Dendritic cell treated with granulocyte-macrophage colony-stimulating factor and Interleukin-4, amounts not matched to agents 40 ng/mL and 50 ng/mL, for 4 days (primary cell): ENCODE results near the gene OGFOD3.

Experiments
- H3K27ac Mint-ChIP-seq: one replicate; pipeline ENCODE4 v1.8.0; 2022; ENCODE audit warnings: mild to moderate bottlenecking, mixed read lengths
- H3K27me3 Mint-ChIP-seq: one replicate; pipeline ENCODE4 v1.8.0; 2022; ENCODE audit warnings: mild to moderate bottlenecking, mixed read lengths
- H3K36me3 Mint-ChIP-seq: one replicate; pipeline ENCODE4 v1.8.0; 2022; ENCODE audit warnings: low read depth, mixed read lengths
- H3K4me1 Mint-ChIP-seq: one replicate; pipeline ENCODE4 v1.8.0; 2022; ENCODE audit warnings: low read depth, mixed read lengths
- H3K4me3 Mint-ChIP-seq: one replicate; pipeline ENCODE4 v1.8.0; 2022; ENCODE audit warnings: mild to moderate bottlenecking, moderate library complexity, mixed read lengths
- H3K9me3 Mint-ChIP-seq: one replicate; pipeline ENCODE4 v1.8.0; 2022; ENCODE audit warnings: mixed read lengths
- intact Hi-C: fragments of 100-400 bp; cut with micrococcal nuclease; formaldehyde crosslinking; loops from one replicate; pipeline ENCODE4 v1.15.0; 2022

The OGFOD3 gene

DNA sequence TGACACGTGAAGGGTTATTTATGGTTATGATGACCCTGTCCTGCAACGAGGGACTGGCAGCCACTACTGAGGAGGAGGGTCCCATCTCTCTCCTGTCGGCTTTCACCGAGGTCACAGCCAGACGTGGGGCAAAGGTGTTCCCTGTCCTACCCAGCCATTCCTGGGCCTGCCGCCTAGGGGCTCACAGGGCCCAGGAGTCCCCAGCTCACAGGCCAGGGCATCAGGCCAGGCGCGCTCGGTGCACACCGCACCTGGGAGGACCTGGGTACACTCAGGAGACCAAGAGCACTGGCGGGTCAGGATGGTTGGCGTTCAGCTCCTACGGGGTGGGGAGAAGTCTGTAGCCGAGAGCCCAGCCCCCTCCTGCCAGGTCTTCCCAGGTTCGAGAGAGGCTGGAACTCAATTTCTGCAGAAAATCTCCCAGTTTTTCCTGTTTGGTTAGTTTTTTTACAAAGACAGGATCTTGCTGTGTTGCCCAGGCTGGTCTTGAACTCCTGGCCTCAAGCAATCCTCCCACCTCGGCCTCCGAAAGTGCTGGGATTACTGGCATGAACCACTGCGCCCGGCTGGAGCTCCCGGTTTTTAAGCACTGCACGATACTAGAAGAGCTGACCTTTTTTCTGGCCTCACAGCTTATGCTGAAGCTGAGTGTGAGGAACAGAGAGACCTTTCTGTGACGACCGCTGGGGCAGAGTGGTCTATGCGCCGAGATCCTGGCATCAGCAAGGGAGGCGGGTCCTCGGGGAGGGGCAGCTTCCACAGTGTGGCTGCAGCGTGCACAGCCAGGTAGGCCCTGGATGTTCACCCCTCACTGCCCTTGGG lies 24.5 kb upstream of the OGFOD3 start:
- intact Hi-C loops: no loop called here
- H3K36me3 Mint-ChIP-seq: peaks cover 99% of the 10 kb centered on the region
- no peaks in the 10 kb centered on the region for H3K9me3 Mint-ChIP-seq
- H3K27ac Mint-ChIP-seq: peak overlapping the region; percentile 56
- peaks cover 82% of the 10 kb centered on the region for H3K4me1 Mint-ChIP-seq
- H3K27me3 Mint-ChIP-seq: no peaks in the 10 kb centered on the region
- H3K4me3 Mint-ChIP-seq: no peak overlapping the region

DNA sequence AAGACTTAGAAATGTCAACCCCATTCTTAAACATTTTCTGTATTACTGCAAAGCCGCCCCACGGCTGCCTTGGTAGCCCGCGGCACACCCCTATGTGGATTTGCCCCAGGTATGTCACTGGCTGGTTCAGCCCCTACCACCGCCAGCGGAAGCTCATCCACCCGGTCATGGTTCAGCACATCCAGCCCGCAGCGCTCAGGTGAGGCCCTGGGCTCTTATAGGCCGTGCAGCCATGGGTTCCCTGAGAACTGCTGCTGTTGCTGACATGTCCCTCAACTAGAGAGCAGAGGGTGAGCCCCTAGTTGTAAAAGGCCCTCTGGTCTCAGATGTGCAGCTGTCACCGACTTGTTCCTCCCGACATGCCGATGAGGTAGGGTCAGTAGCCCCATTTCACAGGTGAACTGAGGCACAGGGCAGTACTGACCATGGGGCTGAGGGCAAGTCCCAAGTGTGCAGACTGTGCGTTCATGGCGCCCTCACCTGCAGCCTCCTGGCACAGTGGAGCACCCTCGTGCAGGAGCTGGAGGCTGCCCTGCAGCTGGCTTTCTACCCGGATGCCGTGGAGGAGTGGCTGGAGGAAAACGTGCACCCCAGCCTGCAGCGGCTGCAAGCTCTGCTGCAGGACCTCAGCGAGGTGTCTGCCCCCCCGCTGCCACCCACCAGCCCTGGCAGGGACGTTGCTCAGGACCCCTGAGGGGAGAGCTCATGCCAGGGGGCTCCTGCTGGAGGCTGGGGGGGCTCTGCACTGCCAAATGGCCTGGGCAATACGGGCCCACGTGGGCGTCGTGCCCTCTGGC lies 23.5 kb upstream of the OGFOD3 start:
- Mint-ChIP-seq H3K27me3 (no peaks in the 10 kb centered on the region), H3K4me3 (peak overlapping the region; percentile 52), H3K9me3 (no peaks in the 10 kb centered on the region), H3K4me1 (peaks cover 72% of the 10 kb centered on the region), H3K36me3 (peaks cover 99% of the 10 kb centered on the region), H3K27ac (peak overlapping the region; percentile 94)
- intact Hi-C loops: loop anchor here (2.0 kb wide), 1 partner anchor 17 kb away; the partner anchor contains the start of gene NARF

DNA sequence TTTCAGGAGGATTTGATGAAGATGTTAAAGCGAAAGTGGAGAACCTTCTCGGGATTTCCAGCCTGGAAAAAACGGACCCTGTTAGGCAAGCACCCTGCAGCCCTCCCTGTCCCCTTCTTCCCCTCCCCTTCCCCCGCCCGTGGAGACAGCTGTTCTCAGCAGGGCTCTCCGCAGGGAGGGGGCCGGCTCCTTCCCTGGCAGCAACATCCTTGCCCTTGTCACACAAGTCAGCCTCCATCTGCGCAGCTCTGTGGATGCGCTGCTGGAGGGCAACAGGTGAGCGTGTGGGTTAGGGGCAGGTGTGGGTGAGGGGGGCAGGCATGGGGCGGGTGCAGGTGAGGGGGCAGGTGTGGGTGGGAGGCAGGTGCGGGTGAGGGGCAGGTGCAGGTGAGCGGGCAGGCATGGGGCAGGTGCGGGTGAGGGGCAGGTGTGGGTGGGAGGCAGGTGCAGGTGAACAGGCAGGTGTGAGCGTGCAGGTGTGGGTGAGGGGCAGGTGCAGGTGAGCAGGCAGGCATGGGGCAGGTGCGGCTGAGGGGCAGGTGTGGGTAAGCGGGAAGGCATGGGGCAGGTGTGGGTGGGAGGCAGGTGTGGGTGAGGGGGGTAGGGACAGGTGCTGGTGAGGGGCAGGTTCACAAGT lies 22.7 kb upstream of the OGFOD3 start:
- Mint-ChIP-seq H3K9me3 (no peaks in the 10 kb centered on the region), H3K36me3 (peaks cover 99% of the 10 kb centered on the region), H3K4me1 (peaks cover 64% of the 10 kb centered on the region), H3K27me3 (no peaks in the 10 kb centered on the region), H3K4me3 (peak overlapping the region; percentile 70), H3K27ac (peak overlapping the region; percentile 94)
- intact Hi-C loops: loop anchor here (2.0 kb wide), 1 partner anchor 18 kb away; the partner anchor contains the start of gene NARF

DNA sequence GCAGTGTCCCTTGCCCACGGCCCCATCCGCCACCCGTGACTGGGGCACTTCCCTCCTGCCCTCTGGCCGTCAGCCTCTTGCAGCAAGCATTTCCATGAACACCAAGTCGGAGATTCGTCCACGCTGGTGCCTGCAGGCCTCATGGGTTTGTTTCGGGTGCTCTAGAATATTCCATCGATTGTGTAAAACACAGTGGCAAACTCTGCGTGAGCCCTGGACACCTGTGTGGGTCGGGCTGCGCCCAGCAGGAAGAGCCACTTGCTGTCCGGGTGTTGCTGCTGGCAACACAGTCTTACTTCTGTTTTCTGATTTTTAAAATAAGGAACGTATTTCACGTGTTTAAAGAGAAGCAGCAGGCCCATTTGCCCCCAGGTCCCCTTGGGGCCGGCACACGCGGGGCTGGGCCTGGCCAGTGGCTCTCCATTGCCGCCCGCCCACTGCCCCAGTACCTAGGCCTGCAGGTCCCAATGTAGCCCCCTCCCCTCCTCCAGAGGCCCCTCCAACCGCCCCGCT lies 22.1 kb upstream of the OGFOD3 start:
- intact Hi-C loops: loop anchor here (2.0 kb wide), 1 partner anchor 18 kb away; the partner anchor contains the start of gene NARF
- H3K36me3 Mint-ChIP-seq: peaks cover 99% of the 10 kb centered on the region
- no peaks in the 10 kb centered on the region for H3K27me3 Mint-ChIP-seq
- no peaks in the 10 kb centered on the region for H3K9me3 Mint-ChIP-seq
- peaks cover 58% of the 10 kb centered on the region for H3K4me1 Mint-ChIP-seq
- peak overlapping the region; percentile 94 for H3K27ac Mint-ChIP-seq
- H3K4me3 Mint-ChIP-seq: peak overlapping the region; percentile 70

DNA sequence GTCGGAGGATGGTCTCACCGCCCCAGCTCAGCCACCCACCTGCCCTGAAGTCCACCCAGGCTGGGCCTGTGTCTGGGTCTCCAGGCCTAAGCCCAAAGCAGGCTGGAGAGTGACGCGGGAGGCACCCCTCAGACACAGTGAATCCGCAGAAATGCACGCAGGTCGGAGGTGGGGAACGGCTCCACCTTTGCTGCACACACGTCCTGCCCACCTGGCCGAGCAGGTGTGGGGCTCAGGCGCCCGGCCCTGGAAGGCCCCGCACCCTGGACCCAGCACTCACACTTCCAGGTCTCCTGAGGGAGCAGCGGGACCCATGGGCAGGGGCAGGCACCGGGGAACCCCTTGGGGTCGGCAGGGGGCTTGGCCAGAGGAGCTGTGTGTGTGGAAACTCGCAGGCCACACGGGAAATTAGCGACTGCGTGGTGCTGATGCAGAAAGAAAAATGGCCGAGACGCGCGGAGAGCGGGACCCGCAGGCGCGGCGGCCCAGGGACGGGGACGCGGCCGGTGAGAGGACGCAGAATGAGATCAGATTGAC lies 21.5 kb upstream of the OGFOD3 start:
- H3K27ac Mint-ChIP-seq: peak overlapping the region; percentile 94
- peaks cover 99% of the 10 kb centered on the region for H3K36me3 Mint-ChIP-seq
- H3K4me3 Mint-ChIP-seq: peak overlapping the region; percentile 70
- peaks cover 57% of the 10 kb centered on the region for H3K4me1 Mint-ChIP-seq
- intact Hi-C loops: loop anchor here (2.0 kb wide), 1 partner anchor 19 kb away; the partner anchor contains the start of gene NARF
- H3K9me3 Mint-ChIP-seq: no peaks in the 10 kb centered on the region
- no peaks in the 10 kb centered on the region for H3K27me3 Mint-ChIP-seq

DNA sequence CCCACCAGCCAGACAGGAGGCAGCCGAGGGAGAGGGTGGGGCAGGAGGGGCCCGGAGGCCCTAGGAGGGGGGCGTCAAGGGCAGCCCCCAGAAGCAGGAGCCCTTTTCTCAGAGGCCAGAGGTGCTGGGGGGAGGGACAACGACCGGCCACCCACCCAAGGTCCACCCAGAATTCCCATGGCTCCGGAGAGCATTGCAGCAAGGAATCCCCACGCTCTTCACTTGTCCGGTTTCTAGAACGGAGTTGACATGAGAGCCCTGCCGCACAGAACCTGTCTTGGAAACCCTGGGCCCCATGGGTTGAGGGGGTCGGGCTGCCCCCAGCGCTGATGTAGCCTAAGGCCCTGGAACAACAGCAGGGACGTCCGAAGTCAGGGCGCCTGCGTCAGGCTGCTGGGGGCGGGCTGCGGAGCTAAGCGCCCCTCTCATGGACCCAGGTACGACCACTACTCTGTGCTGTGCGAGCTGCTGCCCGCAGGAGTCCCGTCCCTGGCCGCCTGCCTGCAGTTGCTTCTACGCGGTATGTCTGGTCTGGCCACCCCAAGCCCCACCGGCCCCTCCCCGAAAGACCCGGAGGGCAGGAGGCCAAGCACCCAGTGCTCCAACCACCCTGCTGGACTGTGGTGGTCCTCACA lies 20.9 kb upstream of the OGFOD3 start:
- Mint-ChIP-seq H3K9me3 (no peaks in the 10 kb centered on the region), H3K27ac (peak overlapping the region; percentile 94), H3K4me1 (peaks cover 55% of the 10 kb centered on the region), H3K4me3 (no peak overlapping the region), H3K27me3 (no peaks in the 10 kb centered on the region), H3K36me3 (peaks cover 93% of the 10 kb centered on the region)
- intact Hi-C loops: no loop called here

DNA sequence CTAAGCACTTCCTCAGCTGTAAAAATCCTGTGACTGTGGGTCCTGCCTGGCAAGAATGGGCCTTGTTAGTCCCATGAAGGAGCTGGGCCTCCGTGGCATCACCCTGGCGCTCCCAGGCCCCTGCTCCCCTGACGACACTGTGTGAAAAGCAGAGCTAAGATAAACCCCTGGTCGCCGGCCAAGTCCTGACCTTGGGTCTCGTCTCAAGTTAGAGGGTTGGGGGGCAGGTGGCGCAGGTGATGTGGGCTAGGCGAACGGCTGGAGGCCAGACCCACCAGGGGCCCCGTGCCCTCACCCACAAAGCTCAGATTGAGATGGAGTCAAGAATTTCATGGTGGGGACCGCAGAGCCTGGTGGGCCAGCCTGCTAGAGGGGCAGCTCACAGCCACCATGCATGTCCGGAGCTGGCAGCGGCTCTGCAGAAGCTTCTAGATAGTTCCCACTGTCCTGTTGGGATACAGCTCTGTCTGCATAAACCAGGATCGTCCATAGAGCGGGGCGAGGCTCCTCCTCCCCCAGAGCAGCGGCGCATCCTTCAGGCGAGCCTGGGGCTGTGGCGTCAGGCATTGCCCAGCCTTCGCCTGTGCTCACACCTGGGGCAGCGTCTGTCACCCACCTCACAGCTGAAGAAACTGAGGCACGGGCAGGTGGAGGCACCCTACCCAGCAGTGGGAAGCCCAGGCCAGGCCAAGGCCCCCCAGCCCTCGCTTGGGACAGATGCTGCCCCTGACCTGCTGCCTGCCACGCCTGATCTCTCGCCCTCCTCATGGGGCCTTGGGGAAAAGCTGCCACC lies 20.2 kb upstream of the OGFOD3 start:
- intact Hi-C loops: no loop called here
- Mint-ChIP-seq H3K27me3 (no peaks in the 10 kb centered on the region), H3K36me3 (peaks cover 92% of the 10 kb centered on the region), H3K9me3 (no peaks in the 10 kb centered on the region), H3K4me3 (no peak overlapping the region), H3K27ac (peak overlapping the region; percentile 94), H3K4me1 (peaks cover 57% of the 10 kb centered on the region)

DNA sequence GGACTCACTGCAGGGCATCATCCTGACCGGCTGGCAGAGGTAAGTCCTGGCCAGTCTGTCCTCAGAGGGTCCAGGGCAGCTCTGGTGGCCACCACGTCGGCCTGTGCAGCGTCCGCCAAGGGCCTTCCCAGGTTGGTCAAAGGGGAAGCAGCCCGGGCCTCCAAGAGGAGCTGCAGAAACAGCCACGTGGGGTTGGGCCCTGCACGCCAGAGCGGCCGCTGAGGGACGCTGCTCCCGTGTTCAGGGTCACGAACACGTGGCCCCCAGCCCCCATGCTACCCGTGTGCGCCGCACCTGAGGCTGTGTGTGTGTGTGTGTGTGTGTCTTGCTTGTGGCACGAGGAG lies 18.9 kb upstream of the OGFOD3 start:
- no peaks in the 10 kb centered on the region for H3K27me3 Mint-ChIP-seq
- intact Hi-C loops: no loop called here
- H3K4me1 Mint-ChIP-seq: peaks cover 49% of the 10 kb centered on the region
- H3K27ac Mint-ChIP-seq: no peak overlapping the region
- peaks cover 82% of the 10 kb centered on the region for H3K36me3 Mint-ChIP-seq
- no peaks in the 10 kb centered on the region for H3K9me3 Mint-ChIP-seq
- no peak overlapping the region for H3K4me3 Mint-ChIP-seq

DNA sequence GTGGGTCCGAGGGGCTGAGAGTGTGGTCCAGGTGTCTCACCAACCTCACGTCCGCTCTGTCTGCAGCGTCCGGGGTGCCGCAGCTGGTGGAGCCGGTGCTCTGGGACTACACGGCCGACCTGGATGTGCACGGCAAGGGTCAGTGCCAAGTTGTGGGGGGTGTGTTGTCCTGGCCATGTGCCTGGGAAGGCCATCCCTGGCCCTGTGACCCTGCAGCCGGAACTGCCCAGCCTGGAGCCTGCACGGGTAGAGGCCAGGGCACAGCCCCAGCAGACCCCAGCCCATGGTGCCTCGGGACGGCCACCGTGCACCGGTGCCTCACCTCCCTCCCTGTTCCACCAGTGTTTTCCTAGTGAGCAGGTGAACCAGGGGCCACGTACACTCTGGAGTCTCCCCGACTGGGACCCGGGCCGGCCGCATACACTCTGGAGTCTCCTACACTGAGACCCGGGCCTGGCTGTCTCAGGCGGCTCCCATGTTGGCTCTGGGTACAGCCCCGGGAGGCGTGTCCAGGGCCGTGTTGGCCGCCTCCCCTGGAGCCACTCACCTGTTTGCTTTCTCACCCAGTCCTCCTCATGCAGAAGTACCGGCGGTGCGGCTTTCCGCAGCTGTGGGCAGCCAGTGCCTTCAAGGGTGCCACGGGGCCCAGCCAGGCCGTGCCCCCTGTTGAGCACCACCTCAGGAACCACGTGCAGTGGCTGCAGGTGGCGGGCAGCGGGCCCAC lies 18.4 kb upstream of the OGFOD3 start:
- Mint-ChIP-seq H3K9me3 (no peaks in the 10 kb centered on the region), H3K36me3 (peaks cover 82% of the 10 kb centered on the region), H3K27me3 (no peaks in the 10 kb centered on the region), H3K4me3 (no peak overlapping the region), H3K4me1 (peaks cover 43% of the 10 kb centered on the region), H3K27ac (peak overlapping the region; percentile 30)
- intact Hi-C loops: no loop called here

DNA sequence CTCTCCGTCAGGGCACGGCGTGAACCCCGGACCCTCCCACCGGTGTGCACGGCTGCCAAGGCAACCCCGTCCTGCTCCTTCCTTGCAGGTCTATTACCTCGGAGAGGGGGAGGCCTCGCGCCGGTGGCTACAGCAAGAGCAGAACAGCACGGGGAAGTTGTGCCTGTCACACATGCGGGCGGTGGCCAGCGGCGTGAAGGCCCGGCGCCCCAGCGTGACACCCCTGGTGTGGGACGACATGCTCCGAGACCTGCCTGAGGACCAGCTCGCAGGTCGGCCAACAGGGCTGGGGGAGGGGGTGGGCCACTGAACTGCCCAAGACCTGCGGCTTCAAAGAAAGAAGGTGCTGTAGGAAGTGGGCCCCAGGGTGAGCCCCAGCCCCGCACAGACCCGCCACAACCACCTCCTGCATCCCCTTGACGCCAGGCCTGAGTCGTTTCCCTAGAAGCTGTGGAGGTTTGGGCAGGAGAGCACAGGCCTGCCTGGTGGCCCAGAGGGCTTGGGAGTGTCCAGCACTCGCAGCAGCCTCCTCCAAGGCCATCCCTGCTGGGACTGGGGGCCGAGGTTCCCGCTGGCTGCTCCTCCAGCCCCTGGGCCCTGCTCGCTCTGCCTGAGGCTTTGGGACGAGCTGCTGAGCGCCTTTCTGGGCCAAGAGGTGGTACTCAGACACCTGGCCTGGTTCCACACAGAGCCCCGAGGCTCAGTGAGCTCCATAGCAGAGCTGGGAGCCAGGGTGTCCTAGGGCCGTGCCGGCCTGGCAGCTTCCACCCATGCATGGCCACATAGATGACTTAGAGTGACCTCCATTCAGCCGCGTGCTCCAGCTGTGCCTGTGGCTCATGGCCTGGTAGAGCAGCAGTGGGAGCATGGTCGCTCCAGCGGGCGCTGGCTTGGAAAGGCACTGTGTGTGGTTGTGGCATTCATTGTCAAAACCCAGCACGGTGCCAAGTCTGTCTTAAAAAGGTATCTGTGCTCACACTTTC lies 17.5 kb upstream of the OGFOD3 start:
- H3K27ac Mint-ChIP-seq: peak overlapping the region; percentile 69
- peaks cover 83% of the 10 kb centered on the region for H3K36me3 Mint-ChIP-seq
- no peak overlapping the region for H3K4me3 Mint-ChIP-seq
- no peaks in the 10 kb centered on the region for H3K27me3 Mint-ChIP-seq
- intact Hi-C loops: no loop called here
- H3K9me3 Mint-ChIP-seq: no peaks in the 10 kb centered on the region
- peaks cover 35% of the 10 kb centered on the region for H3K4me1 Mint-ChIP-seq

DNA sequence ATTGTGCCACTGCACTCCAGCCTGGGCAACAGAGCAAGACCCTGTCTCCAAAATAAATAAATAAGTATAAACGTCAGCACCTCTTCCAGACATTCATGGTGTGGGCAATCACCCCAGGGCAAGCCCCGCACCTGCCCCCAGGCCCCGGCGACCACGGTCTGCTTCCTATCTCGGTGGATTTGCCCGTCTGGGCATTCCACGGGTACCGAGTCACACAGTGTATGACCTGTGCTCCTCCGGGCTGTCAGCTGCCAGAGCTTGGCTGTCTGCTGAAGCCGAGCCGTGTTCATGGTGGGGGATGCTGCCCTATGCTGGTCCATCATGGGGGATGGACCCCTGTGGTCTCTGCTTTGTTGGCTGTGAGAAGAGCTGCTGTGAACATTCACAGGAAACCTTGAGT lies 16.7 kb upstream of the OGFOD3 start:
- Mint-ChIP-seq H3K4me3 (no peak overlapping the region), H3K36me3 (peaks cover 82% of the 10 kb centered on the region), H3K27ac (peak overlapping the region; percentile 69), H3K27me3 (no peaks in the 10 kb centered on the region), H3K9me3 (no peaks in the 10 kb centered on the region), H3K4me1 (peaks cover 29% of the 10 kb centered on the region)
- intact Hi-C loops: no loop called here
